HG03060 (cell line): Measurements from ENCODE around the gene TIAL1.
"Not testable (repeated sequence)": the region's sequence is repeated elsewhere in the genome, so short reads cannot be mapped to it uniquely, and the experiment has no call there.

ENCODE experiments used
- ATAC-seq: cut with Tn5 transposase; IDR thresholded peaks from one replicate; pipeline ENCODE4 v1.9.1; 2021; ENCODE audit warnings: low read depth, moderate number of reproducible peaks; ENCODE audit not compliant: unreplicated experiment

Gene TIAL1

DNA sequence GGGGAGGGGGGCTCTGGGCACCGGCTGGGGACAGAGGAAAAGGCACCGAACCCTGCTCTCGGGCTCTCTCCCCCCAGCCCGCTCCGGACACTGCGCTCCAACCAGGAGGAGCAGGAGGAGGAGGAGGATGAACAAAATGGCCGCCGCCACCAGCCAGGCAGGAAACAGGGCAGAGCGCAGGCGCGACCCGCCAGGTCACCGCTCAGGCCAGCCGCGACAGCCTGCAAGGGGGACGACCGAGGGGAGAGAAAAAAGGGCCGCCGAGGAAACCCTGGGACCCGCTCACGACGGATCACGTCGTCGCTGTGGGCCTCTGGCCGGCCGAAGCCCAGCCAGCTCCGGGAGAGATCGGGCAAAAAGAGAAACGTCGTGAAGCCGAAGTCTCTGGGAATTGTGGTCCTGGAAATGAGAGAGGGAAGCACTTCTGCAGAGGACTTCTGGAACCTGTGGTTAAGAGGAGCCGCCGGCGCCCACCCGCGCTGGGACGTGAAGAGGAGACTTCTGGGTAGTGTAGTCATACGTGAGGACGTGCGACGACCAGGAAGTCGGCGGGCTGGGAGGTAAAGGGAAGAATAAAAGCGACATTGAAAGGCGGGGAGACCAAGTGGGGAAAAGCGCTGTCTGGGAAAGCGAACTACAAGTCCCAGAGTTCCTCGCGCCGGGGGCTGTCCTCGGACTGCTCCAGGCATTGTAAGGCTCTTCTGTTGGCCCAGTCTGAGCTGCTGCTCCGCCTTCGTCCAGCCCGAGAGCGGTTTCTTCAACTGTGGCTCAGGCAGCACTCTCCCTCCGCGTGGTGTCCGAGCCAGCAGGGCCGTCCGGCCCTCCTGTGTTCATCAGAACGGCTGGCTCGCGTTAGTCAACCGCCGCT is at the start of gene TIAL1:
TIAL1 (minus strand) TSS at position 428 of the 868 bp plus-strand sequence. CDS start 499 bp downstream, outside the sequence.
- peak; percentile 86 for ATAC-seq

- no peak for ATAC-seq
Measured at GRCh38 chr10:119644994-119645393, 48.2 kb upstream of the TIAL1 start.

DNA sequence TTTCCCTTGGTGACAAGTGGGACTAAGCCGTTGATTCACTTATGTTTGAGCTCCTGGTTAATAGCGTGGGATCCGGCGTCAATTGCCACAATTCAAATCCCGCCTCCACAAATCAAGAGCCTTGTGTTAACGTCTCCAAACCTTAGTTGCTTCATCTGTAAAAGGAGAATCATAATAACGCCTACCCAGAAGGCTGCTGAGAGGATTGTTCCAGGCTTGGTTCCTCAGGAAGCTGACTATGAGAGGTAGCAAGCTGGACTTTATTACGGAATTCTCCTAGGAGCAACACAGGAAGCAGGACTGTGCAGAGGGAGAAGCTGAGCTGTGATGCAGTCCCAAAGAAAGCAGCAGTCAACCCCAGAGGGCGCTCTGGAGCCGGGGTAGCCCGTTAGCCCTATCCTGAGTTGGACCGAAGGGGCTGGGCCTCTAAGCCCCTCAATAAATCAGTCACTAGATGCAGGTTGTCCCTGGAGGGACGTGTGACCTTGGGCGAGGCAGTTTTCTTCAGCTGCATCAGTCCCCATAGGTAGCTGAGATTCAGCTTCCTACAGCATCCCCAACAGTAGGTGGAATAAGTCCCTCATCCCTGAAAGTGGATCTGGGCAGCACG is 47.5 kb upstream of the TIAL1 start:
- ATAC-seq = no peak

DNA sequence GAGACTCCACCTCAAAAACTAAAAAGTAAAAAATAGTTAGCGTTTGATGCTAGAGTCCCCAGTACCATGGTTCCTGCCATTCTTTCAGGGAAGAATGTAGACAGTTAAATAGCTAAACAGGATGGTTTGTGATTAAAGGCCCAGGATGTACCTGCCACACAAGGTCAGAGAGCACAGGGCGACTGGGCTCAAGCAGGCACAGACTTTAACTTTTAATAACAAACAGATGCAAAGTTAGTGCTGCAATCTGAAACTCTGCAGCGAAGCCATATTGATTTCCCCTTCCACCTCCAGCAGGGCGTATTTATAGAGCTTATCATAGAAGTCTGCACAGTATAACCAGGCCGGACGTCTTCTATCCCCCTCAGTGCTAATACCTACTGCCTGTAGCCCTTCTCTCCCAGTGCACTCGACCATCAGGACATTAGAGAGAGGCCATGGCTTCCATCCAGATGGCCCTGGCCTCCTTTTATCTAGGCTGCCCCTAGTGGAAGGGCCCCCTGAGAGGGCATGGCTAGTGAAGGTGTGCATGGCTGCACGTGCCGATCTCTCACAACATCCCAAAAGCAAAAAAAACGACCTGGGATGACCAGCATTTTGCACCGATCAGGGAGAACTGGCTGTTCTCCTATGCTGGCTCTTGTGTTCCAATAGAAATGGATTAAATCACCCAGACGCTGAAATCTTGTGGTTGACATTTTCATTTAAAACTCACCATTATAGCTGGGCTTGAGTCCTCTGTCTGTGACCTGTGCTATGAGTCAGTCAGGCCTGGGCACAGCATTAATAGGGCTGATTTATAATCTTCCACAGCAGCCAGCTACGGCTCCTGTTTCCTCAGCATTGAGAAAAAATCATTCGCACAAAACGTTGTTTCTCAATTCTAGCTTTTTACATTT is 46.8 kb upstream of the TIAL1 start:
- ATAC-seq = no peak

- ATAC-seq = no peak
Measured at GRCh38 chr10:119642556-119643111, 45.9 kb upstream of the TIAL1 start.

DNA sequence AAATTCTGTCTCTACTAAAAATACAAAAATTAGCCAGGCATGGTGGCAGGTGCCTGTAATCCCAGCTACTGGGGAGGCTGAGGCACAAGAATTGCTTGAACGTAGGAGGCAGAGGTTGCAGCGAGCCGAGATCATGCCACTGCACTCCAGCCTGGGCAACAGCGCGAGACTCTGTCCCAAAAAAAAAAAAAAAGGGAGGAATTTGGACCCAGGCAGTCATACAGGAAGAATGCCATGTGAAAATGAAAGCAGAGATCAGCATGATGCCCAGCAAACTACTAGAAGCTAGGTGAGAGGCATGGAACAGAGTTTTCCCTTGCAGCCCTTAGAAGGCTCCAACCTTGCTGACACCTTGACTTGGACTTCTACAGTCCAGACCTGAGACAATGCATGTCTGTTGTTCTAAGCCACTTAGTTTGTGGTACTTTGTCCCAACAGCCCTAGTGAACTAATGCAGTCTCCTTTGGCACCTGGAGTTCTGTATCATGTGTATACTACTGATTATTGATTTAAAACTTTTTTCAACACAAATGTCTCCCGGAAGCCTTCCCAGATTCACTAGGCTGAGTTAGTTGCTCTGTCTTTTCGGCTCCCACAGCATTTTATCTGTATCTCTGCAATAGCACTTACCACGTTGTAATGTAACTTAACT is 44.2 kb upstream of the TIAL1 start:
- ATAC-seq = no peak

GRCh38 chr10:119640384-119640783 is 43.6 kb upstream of the TIAL1 start:
- no peak for ATAC-seq

DNA sequence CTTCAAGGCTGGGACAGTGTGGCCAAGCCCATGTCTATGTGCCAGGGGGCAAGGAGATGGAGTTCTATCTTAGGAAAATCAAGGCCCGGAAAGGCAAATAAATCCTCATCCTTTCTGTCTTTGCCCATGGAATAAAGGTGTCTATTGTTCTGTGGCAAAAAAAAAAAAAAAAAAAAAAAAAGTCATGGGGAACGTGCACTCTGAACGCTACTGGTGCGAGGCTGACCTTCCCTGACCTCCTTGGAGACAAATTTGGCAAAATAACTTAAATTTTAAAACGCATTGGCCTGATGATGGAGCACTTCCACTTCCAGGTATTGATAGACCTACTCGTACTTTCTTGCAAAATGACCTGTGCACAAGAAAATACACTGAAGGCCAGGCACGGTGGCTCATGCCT is 42.2 kb upstream of the TIAL1 start:
- no peak for ATAC-seq

- no peak for ATAC-seq
Measured at GRCh38 chr10:119637631-119638030, 40.9 kb upstream of the TIAL1 start.

DNA sequence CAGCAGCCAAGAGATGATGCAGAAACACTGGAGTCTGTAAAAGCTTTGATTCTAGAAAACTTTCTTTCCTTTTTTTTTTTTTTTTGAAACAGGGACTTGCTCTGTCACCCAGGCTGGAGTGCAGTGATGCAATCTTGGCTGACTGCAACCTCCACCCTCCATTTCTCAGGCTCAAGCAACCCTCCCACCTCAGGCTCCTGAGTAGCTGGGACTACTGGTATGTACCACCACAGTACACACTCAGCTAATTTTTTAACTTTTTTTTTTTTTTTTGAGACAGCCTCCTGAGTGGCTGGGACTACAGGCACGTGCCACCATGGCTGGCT is 37.4 kb upstream of the TIAL1 start:
- no peak for ATAC-seq

- ATAC-seq = no peak
Measured at GRCh38 chr10:119633538-119634218, 36.9 kb upstream of the TIAL1 start.

GRCh38 chr10:119630300-119630699 is 33.5 kb upstream of the TIAL1 start:
- ATAC-seq = no peak

DNA sequence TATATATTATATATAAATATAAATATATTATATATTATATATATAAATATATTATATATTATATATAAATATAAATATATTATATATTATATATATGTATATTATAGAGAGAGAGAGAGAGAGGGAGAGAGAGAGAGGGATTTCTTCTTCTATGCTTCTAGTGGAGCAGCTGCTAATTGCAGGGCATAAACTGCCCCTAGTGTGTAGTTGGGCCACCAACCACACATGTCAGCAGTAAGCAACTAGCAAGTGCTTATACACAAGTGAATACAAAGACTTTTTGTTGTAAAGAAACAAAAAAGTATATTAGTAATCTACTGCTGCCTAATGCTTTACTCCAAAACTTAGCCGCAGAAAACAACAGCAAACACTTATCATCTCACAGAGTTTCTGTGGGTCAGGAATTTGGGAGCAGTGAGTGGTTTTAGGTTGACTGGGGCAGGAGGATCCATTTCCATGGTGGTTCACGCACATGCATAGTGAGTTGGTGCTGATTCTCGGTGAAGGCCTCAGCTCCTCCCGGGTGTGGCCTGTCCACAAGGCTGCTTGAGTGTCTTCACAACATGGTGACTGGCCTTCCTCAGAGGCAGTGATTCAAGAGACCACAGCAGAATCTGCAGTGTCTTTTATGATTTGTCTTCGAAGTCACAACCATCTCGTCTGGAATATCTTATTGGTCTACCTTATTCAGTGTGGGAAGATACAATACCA is 29.0 kb upstream of the TIAL1 start:
- ATAC-seq = no peak

DNA sequence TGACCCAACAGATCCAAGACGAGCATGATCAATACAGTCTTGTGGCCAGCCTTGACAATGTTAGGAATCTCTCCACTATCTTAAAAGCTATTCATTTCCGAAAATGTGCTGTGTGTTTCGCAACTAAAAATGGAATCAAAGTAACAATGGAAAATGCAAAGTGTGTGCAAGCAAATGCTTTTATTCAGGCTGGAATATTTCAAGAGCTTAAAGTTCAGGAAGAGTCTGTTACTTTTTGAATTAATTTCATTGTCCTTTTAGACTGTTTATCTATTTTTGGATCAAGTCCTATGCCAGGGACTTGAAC is 24.3 kb upstream of the TIAL1 start:
- no peak for ATAC-seq

DNA sequence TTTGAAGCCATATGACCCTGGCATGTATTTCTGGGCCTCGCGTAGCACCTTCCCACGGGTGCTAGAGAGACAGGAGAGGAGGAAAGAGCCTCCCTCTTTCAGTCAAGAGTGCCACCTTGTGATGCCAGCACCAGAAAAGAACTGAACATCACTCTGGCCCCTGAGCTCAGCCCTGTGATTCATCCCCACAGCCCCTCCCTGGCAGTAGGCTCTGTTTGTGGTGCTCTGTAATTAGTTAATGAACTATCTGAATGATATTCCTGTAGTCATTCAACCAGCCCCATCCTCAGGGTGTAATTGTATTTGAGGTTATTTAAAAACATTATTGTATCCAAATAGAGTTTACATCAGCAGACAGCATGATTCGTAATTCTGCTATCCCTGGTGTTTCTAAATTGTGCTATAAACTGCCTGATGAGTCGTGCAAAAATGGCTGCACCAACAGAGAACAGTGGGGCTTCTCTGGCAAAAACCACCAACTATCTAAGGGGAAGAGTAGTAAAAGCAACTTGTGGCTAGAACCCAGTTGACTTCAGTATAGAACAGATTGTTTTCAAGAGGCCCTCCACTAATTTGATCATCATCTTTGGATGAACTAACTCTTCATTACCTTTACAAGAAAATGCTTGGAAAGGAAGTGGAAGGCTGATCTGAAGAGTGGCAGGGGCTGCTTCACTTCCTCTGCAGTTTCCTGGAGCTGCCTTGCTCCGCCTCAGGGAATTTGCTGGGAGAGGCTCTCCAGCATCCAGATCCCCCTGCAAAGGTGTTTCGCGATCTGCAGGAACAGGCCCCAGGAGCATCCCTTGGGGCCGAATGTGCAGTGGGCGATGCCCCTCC is 23.7 kb upstream of the TIAL1 start:
- no peak for ATAC-seq

GRCh38 chr10:119619811-119620210 is 23.0 kb upstream of the TIAL1 start:
- ATAC-seq = not testable (repeated sequence)

DNA sequence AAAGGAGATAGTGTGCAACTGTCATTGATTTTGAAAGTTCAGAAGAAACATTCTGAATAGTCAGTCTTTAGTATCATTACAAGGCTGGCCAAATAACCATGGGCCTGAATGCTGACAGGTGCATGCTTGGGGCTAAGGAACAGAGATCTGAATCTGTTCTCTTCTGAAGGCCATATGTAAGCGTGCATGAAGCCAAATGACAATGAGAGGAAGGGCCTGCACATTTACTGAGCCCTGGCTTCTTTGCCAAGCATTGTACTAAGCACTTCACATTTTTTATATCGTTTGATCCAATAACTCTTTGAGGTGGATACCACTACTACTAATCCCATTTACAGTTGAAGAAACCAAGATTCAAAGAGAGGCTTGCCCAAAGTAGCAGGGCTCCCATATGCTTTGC is 22.5 kb upstream of the TIAL1 start:
- ATAC-seq = no peak

DNA sequence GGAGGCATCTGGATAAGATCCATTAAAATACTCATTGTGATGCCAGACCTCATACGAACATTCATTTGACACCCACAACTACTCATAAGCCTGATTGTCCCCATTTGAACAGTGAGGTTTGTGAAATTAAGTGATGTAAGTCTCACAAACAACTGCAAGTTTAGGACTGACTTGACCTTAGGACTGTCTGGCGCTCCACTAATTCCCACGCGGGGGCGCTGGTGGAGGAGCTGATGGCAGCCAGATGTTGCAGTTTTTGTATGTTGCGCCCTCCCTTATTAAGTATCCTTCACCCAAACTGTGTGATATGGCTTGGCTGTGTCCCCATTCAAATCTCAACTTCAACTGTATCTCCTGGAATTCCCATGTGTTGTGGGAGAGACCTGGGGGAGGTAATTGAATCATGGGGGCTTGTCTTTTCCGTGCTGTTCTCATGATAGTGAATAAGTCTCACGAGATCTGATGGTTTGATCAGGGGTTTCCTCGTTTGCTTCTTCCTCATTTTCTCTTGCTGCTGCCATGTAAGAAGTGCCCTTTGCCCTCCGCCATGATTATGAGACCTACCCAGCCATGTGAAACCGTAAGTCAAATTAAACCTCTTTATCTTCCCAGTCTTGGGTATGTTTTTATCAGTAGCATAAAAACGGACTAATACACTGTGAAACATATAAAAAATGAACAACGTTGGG is 20.3 kb upstream of the TIAL1 start:
- ATAC-seq = no peak
